ENCODE data around the gene PRMT5. TPM values are rescaled to one million over a fixed set of nuclear protein-coding genes. Genes with fewer than 3 reads are reported as not detected.
A peak's percentile ranks its signal among the peaks of the same experiment; 100 is the strongest.
"Not testable (repeated sequence)": the region's sequence is repeated elsewhere in the genome, so short reads cannot be mapped to it uniquely, and the experiment has no call there.

The PRMT5 gene
- total RNA-seq, 4 donors from 2014 or later: 32.2 to 92.3 (median 43.4) TPM

DNA sequence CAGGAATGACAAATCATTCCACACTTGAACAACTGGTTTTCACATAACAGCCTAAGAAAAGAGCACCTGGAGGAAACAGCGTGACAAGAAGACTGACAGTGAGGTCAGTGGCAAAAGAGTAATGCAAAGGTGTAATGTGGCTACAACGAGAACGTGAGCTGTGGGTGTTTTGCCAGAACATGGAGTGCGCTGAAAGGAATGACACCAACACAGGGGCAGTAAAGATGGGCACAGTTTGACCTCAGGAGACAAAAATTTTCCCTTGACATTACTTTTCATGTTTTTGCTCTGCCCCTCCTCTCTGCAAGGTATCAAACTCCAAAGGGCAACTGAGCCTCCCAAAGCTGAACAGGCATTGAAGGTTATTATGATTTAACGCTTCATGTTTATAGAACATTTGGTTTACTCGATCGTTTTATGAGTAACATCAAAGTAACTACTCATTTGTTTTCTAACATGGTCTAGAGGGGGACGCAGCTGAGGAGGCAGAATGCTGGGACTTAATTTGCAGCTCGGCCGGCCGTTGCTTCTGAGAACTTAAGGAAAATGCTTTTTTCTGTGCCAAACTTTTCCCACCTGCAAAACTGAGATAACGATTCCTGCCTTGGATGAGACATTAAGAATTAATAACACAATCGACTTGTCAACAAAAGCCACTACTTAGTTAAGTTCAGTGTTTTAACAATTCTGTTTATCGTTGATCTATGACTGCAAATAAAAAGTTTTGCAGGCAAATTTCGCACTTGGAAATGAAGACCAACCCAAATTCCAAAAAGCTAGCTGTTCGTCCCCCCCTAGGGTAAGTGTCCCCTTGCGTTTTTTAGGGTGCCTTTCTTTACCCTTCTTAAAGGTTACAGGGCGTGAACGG is 26.8 kb upstream of the PRMT5 start:
- intact Hi-C loops (cut with DNase I; ENCODE audit: low total_unique reads) (no loop called here), in situ Hi-C loops (cut with MboI; ENCODE audit: low pct_ligation_motif_present in 1 of 4, low pct_unique_long_range_greater_than_20kb in 1 of 4, low sequenced_read_pairs in 3 of 4) (no loop called here)

DNA sequence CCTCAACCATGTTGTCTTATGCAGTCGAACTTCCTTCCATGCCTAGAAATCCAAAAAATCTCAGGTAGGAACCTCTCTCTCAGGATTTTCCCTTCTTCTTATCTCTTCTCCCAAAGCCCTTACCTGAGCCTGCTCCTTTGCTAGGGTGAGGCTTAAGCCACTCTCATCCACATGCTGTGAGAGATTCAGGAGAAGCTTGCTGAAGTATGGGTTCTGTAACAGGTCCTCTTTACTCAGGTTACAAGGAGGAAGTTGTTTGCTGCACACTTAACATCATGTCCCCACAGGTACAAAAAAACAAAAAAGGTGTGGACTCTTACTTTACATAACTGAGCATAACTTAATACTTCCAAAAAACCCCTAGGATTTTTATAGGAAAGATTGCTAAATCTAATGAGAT is 23.2 kb upstream of the PRMT5 start:
- in situ Hi-C loops (cut with MboI; ENCODE audit: low pct_ligation_motif_present in 1 of 4, low pct_unique_long_range_greater_than_20kb in 1 of 4, low sequenced_read_pairs in 3 of 4): no loop called here
- 93 to 100% methylated on average over 1 of the region's 1 CpG for WGBS, 2 donors (ENCODE audit: low coverage in 1 of 2)
- Histone ChIP-seq H3K4me3 (no peak overlapping the region), H3K4me1 (peaks cover 9 to 17% (median 15%) of the 10 kb centered on the region in 4 donors), H3K9me3 (no peaks in the 10 kb centered on the region), H3K27me3 (no peaks in the 10 kb centered on the region), H3K36me3 (peaks cover 0 to 26% (median 11%) of the 10 kb centered on the region in 4 donors), H3K27ac (no peak overlapping the region)
- no peak for DNase-seq
- intact Hi-C loops (cut with DNase I; ENCODE audit: low total_unique reads): no loop called here
- no peak for TF ChIP-seq EP300 (IDR thresholded peaks at IDR 0.05; ENCODE audit: low read depth)
- no peak for TF ChIP-seq POLR2A (IDR thresholded peaks at IDR 0.05)
- TF ChIP-seq, protein P1, sequence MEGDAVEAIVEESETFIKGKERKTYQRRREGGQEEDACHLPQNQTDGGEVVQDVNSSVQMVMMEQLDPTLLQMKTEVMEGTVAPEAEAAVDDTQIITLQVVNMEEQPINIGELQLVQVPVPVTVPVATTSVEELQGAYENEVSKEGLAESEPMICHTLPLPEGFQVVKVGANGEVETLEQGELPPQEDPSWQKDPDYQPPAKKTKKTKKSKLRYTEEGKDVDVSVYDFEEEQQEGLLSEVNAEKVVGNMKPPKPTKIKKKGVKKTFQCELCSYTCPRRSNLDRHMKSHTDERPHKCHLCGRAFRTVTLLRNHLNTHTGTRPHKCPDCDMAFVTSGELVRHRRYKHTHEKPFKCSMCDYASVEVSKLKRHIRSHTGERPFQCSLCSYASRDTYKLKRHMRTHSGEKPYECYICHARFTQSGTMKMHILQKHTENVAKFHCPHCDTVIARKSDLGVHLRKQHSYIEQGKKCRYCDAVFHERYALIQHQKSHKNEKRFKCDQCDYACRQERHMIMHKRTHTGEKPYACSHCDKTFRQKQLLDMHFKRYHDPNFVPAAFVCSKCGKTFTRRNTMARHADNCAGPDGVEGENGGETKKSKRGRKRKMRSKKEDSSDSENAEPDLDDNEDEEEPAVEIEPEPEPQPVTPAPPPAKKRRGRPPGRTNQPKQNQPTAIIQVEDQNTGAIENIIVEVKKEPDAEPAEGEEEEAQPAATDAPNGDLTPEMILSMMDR (IDR thresholded peaks at IDR 0.05): no peak
- no peak for TF ChIP-seq POLR2AphosphoS5 (IDR thresholded peaks at IDR 0.05)

More for the DNA sequence above, 26.8 kb upstream of the PRMT5 start:
- Histone ChIP-seq H3K4me3 (peak overlapping the region; percentile 60 to 74 (median 66)), H3K27me3 (no peaks in the 10 kb centered on the region), H3K4me1 (peaks cover 9 to 20% (median 15%) of the 10 kb centered on the region in 4 donors), H3K27ac (peak overlapping the region; percentile 95 to 99 (median 96)), H3K9me3 (no peaks in the 10 kb centered on the region), H3K36me3 (peaks cover 0 to 14% (median 6%) of the 10 kb centered on the region in 4 donors)
- no peak for DNase-seq
- WGBS, 2 donors (ENCODE audit: low coverage in 1 of 2): 13 to 16% methylated on average over 8 to 19 of the region's 19 CpGs
- no peak for TF ChIP-seq POLR2AphosphoS5 (IDR thresholded peaks at IDR 0.05)
- no peak for TF ChIP-seq EP300 (IDR thresholded peaks at IDR 0.05; ENCODE audit: low read depth)
- no peak for TF ChIP-seq POLR2A (IDR thresholded peaks at IDR 0.05)
- TF ChIP-seq, protein P1 (IDR thresholded peaks at IDR 0.05): no peak

DNA sequence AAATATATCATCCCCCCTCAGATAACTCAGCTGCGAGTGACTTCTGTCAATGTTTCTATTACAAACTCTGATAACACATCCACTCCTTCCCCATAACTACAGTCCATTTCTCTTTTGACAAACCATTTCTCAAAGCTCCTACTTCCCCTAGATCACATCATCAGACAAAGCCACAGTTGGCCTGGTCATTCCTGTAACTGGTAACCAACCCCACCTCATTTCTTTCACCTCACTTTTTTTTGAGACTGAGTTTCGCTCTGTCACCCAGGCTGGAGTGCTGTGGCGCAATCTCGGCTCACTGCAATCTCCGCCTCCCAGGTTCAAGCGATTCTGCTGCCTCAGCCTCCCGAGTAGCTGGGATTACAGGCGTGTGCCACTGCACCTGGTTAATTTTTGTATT is 22.6 kb upstream of the PRMT5 start:
- DNase-seq; H3K4me3 ChIP-seq; H3K9me3 ChIP-seq; intact Hi-C loops (cut with DNase I; ENCODE audit: low total_unique reads); H3K27ac ChIP-seq; in situ Hi-C loops (cut with MboI; ENCODE audit: low pct_ligation_motif_present in 1 of 4, low pct_unique_long_range_greater_than_20kb in 1 of 4, low sequenced_read_pairs in 3 of 4); H3K27me3 ChIP-seq: not testable (repeated sequence)
- Histone ChIP-seq H3K4me1 (peaks cover 9 to 14% (median 14%) of the 10 kb centered on the region in 4 donors), H3K36me3 (peaks cover 0 to 26% (median 13%) of the 10 kb centered on the region in 4 donors)
- 80 to 84% methylated on average over 3 to 8 of the region's 8 CpGs for WGBS, 2 donors (ENCODE audit: low coverage in 1 of 2)

DNA sequence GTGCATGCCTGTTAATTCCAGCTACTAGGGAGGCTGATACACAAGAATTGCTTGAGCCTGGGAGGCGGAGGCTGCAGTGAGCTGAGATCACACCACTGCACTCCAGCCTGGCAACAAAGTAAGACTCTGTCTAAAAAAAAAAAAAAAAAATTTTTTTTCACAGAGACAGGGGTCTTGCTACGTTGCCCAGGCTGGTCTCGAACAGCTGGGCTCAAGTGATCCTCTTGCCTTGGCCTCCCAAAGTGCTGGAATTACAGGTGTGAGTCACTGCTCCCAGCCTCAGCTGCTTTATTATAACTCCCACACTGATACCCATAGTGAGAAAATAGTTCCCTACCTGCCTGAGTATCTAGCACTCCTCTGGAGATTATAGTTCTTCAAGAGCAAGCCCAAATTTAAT is 16.5 kb upstream of the PRMT5 start:
- Histone ChIP-seq H3K27ac (no peak overlapping the region), H3K36me3 (peaks cover 0 to 29% (median 6%) of the 10 kb centered on the region in 4 donors), H3K27me3 (no peaks in the 10 kb centered on the region), H3K9me3 (no peaks in the 10 kb centered on the region), H3K4me1 (no peaks in the 10 kb centered on the region), H3K4me3 (no peak overlapping the region)
- intact Hi-C loops (cut with DNase I; ENCODE audit: low total_unique reads) (no loop called here), in situ Hi-C loops (cut with MboI; ENCODE audit: low pct_ligation_motif_present in 1 of 4, low pct_unique_long_range_greater_than_20kb in 1 of 4, low sequenced_read_pairs in 3 of 4) (no loop called here)
- 95 to 100% methylated on average over 3 of the region's 3 CpGs for WGBS, 2 donors (ENCODE audit: low coverage in 1 of 2)
- no peak for DNase-seq
- TF ChIP-seq EP300 (IDR thresholded peaks at IDR 0.05; ENCODE audit: low read depth) (no peak), POLR2A (IDR thresholded peaks at IDR 0.05) (no peak), POLR2AphosphoS5 (IDR thresholded peaks at IDR 0.05) (no peak)
- TF ChIP-seq, protein P1 (IDR thresholded peaks at IDR 0.05): no peak

Measured in transverse colon (tissue), 4 donors.